Right lobe of liver (tissue), 4 donors: Measurements from ENCODE around the gene ARL8B.

Experiments used
- POLR2A ChIP-seq: fragments of 450-650 bp; IDR thresholded peaks from one replicate; pipeline ENCODE4 v1.6.1; 2017; ENCODE audit warnings: antibody characterized with exemption, mild to moderate bottlenecking
- TF ChIP-seq, protein P1 (sequence below), 4 donors: fragments of 200-600 bp in 3 of 4; fragments of 450-650 bp in 1 of 4; IDR thresholded peaks; one replicate each; pipeline versions ENCODE4 v1.5.1 to v1.8.0; 2016 to 2022; ENCODE audit warnings: antibody characterized with exemption in 4 of 4, mild to moderate bottlenecking in 2 of 4
- donor health status: DM: no; HTN: no; CAD: no.
- donor health status: DM: no; HTN: no; CAD: no.
- donor health status: DM: no; HTN: yes; CAD: no.

DNA sequence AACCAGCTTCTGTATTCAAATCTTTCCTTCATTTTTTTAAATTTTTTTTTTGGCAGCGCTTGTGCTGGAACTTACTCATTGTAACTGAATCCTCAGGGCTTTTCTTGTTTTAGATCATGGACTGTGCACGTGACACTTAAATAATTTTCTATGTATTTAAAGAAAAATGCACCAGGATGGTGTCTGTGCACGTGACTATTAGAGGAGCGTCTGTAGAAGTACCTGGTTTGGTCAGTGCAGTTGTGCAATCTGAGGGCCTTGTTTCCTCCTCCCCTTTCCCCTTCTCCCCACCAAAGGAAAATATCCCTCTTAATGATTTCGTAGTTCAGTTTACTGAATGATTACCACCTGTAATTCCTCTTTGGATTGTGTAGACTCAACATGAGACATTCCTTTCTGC lies 96.7 kb downstream of the ARL8B start:
- no peak for TF ChIP-seq POLR2A
- TF ChIP-seq, protein P1, sequence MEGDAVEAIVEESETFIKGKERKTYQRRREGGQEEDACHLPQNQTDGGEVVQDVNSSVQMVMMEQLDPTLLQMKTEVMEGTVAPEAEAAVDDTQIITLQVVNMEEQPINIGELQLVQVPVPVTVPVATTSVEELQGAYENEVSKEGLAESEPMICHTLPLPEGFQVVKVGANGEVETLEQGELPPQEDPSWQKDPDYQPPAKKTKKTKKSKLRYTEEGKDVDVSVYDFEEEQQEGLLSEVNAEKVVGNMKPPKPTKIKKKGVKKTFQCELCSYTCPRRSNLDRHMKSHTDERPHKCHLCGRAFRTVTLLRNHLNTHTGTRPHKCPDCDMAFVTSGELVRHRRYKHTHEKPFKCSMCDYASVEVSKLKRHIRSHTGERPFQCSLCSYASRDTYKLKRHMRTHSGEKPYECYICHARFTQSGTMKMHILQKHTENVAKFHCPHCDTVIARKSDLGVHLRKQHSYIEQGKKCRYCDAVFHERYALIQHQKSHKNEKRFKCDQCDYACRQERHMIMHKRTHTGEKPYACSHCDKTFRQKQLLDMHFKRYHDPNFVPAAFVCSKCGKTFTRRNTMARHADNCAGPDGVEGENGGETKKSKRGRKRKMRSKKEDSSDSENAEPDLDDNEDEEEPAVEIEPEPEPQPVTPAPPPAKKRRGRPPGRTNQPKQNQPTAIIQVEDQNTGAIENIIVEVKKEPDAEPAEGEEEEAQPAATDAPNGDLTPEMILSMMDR (IDR thresholded peaks at IDR 0.05), result no peak
